HG03280 (cell line): ENCODE data around the gene NSUN3.

ENCODE experiments used
- ATAC-seq: cut with Tn5 transposase; IDR thresholded peaks from one replicate; pipeline ENCODE4 v1.9.1; 2021; ENCODE audit warnings: mild to moderate bottlenecking, moderate library complexity; ENCODE audit not compliant: unreplicated experiment

Gene NSUN3

GRCh38 chr3:94176988-94177745 is 114.3 kb downstream of the NSUN3 start:
- ATAC-seq, result no peak
